GM10248 (cell line): Measurements from ENCODE around the gene EMC8.

ENCODE experiments used
- CTCF ChIA-PET: fragments of 300-600 bp; sonication (Branson Sonifier 250); formaldehyde crosslinking; extraction: SDS; loops from one replicate; lab custom pipeline; 2021; ENCODE audit warnings: antibody characterized with exemption; lab: Yijun Ruan, JAX
- POLR2A ChIA-PET: fragments of 350-650 bp; sonication (Branson Sonifier 250); formaldehyde crosslinking; extraction: SDS; loops from one replicate; lab custom pipeline; 2020; ENCODE audit warnings: antibody characterized with exemption; lab: Yijun Ruan, JAX
- DNase-seq: peaks from one replicate; pipeline ENCODE4 v3.0.0; 2012; ENCODE audit errors: extremely low spot score
- TF ChIP-seq, protein P1 (sequence below): IDR thresholded peaks from 2 replicates; pipeline ENCODE4 v1.5.1; 2012; ENCODE audit warnings: mild to moderate bottlenecking, low read depth; ENCODE audit errors: extremely low read depth, missing control alignments, control extremely low read depth

EMC8 gene

DNA sequence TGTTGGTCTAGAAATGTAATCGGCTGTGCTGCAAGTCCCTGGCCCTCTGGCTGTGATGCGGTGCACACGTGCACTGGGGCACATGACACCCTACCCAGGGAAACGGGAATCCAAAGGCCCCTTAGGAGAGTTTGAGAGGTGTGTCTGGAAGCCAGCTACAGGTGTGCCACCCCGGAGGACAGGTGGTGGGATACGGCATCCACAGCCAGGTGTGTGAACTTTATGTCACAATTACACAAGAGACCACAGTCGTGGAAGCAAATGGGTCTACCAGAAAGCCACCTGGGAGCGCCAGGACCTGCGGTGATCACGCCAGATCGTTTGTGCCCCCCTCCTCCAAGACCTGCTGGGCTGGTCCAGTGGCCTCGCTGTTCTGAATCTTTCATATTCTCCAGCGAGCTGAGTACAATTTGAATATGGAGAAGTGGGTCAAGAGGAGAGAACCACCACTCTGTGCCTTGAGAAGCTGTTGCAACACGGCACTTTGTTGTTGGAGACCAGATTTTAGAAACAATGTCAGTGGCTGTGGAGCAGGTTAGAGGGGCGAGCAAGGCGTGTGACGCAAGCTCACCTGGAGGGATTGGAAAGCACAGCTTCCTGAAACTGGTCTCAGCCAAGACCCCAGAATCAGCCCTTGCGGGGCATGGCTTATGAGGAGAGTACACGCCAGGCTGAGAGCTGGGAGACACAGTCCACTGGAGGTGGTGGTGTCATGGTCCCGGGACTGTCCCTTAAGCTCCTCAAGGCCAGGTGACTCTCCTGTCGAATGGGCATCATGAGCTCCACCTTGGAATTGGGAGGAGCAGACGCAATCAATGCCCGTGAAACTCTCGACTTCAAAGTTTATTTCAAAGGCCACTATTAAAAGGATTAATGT is 37.6 kb upstream of the EMC8 start:
- ChIA-PET CTCF (interaction anchor here (0.9 to 1.7 kb wide), 5 partner anchors 12 to 73 kb away, joined by 3 to 11 read pairs (median 6); no protein-coding TSS in a partner anchor), POLR2A (no interaction called here)
- no peak for DNase-seq
- TF ChIP-seq, protein P1, sequence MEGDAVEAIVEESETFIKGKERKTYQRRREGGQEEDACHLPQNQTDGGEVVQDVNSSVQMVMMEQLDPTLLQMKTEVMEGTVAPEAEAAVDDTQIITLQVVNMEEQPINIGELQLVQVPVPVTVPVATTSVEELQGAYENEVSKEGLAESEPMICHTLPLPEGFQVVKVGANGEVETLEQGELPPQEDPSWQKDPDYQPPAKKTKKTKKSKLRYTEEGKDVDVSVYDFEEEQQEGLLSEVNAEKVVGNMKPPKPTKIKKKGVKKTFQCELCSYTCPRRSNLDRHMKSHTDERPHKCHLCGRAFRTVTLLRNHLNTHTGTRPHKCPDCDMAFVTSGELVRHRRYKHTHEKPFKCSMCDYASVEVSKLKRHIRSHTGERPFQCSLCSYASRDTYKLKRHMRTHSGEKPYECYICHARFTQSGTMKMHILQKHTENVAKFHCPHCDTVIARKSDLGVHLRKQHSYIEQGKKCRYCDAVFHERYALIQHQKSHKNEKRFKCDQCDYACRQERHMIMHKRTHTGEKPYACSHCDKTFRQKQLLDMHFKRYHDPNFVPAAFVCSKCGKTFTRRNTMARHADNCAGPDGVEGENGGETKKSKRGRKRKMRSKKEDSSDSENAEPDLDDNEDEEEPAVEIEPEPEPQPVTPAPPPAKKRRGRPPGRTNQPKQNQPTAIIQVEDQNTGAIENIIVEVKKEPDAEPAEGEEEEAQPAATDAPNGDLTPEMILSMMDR = no peak

DNA sequence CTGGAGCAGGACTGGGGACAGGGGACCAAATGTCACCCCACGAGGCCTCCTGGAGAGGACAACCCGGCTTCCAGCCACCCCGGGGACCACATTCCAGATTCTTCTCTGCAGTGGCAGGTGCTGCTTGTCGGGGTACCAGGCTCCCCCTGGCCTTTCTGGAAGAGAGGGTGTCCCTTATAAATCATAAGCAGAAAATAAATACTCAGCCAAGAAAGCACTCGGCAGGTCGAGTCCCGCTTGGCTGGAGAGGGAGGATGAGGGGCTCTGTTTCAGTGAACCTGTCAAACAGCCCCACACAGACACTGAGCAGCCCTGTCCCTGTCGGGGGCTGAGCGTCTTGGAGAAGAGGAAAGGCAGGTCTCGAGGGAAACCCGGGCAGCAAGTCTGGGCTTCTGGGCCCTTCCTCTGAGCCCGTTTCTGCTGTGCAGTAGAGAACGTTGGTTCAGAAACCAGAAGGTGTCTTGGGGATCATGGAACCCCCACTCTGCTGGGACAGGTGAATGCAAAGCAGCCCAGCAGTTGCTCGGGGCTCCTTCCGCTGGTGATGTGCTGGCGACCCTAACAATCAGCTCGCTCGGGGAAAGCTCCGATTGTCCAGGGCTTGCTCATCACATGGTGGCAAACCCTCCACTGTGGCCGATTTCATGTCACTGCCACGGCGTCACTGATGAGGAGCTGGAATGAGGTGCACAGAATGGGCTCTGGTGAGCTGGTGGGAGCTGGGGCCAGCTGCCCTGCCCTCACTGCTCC is 36.8 kb upstream of the EMC8 start:
- TF ChIP-seq, protein P1 = no peak
- CTCF ChIA-PET = interaction anchor here (1.5 to 1.7 kb wide), 2 partner anchors 15 to 17 kb away, joined by 3 to 6 read pairs; no protein-coding TSS in a partner anchor
- DNase-seq = no peak
- POLR2A ChIA-PET = no interaction called here

DNA sequence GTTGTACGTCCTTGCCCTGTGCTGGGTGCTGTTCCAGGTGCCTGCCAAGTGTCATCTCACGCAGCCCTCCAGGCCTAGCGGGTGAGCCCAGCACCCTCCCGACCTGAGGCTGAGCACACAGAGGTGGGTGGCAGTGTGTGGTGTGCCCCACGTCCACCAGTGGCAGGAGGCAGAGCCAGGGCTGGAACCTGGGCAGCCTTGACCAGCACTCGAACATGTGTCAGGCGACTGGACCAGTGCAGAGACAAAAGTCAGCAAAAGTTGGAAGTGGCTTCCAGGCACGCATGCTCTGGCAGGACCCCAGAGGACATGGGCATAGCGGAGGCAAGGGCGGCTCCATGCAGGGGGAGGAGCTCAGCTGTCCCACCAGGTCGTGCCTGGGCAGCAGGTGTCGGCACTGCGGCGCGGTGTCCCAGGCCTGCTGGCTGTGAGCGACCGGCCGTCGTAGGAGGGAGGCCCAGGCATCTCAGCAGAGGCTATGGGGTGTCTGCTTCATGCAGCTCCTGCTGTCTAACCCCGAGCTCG is 35.9 kb upstream of the EMC8 start:
- ChIA-PET CTCF (interaction anchor here (1.4 to 4.1 kb wide), 3 partner anchors 14 to 16 kb away, joined by 3 to 43 read pairs (median 4); no protein-coding TSS in a partner anchor), POLR2A (no interaction called here)
- no peak for DNase-seq
- TF ChIP-seq, protein P1 = no peak

DNA sequence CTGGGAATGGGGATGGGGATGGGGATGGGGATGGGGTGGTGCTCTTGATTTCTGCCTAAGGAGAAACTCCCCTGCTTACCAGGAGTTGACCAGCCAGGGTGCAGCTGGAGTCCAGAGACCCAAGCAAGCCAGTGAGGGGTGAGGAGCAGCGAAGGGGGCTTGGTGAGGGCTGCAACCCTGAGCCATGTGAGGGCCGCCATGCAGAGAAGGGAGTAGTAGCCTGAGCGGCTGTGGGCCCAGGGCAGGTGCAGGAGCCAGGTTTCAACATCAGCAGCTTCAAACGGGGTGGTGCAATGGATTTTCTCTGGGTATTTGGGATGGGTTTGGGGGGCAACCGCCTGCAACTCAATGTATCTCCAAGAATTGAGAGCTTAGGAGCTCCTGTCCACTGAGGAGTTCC is 35.4 kb upstream of the EMC8 start:
- ChIA-PET CTCF (interaction anchor here (1.4 to 4.1 kb wide), 2 partner anchors 14 kb away, joined by 4 to 43 read pairs; no protein-coding TSS in a partner anchor), POLR2A (interaction anchor here (0.6 kb wide), 1 partner anchor 15 kb away, joined by 6 read pairs; no protein-coding TSS in a partner anchor)
- TF ChIP-seq, protein P1 = no peak
- DNase-seq = no peak

DNA sequence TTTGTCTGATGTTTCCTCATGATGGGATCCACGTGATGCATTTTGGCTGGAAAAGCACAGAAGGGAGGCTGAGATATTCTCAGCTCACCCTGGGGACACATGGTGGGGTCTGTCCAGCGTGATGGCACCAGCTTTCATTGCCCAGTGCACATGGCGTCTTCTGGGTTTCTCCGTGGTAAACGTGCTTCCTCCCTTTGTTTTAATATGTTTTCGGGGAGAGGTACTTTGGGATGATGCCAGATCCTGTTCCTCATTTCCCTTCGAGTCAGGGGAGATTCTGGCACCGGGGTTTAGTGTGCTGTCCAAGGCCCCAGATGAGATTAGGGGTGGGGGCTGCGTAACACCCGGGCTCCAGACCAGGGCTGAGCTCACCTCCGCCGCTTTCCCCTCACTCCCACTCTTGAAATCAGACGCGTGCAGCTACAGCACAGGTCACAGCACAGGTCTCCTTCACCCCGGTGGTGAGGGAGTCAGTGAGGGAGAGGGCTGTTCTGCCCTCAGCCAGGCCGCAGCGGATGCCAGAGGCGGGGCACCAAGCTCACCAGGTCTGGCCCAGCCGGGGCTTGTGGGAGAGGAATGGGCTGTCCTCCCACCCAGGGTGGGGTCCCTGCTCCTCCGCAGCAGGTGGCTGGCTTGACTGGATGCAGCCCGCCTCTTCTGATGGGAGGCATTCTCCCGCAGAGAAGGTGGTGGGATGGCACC is 34.0 kb upstream of the EMC8 start:
- ChIA-PET POLR2A (no interaction called here), CTCF (interaction anchor here (1.0 to 4.1 kb wide), 3 partner anchors 13 to 159 kb away, joined by 3 to 43 read pairs (median 3); no protein-coding TSS in a partner anchor)
- DNase-seq = no peak
- TF ChIP-seq, protein P1 = no peak
